HCT116 (cell line): ENCODE measurements around the gene CORO6.
A peak's percentile ranks its signal among the peaks of the same experiment; 100 is the strongest.

Source experiments
- CEBPB ChIP-seq: IDR thresholded peaks from 2 replicates; pipeline ENCODE4 v1.6.1; 2012; ENCODE audit warnings: low read depth
- TF ChIP-seq, protein P1 (sequence below), 3 experiments: fragments of 200-600 bp in 1 of 3; sonication (generic) in 1 of 3; IDR thresholded peaks in 2 of 3; conservative IDR thresholded peaks in 1 of 3; 2 replicates each; pipeline ENCODE4 v1.5.1; 2012 to 2017; ENCODE audit warnings: low read depth in 2 of 3, low read length in 2 of 3, antibody characterized with exemption in 1 of 3, borderline replicate concordance in 1 of 3, control low read depth in 1 of 3, mild to moderate bottlenecking in 1 of 3, mixed read lengths in 1 of 3, mixed run types in 1 of 3, moderate library complexity in 1 of 3; ENCODE audit not compliant: insufficient read depth in 1 of 3

DNA sequence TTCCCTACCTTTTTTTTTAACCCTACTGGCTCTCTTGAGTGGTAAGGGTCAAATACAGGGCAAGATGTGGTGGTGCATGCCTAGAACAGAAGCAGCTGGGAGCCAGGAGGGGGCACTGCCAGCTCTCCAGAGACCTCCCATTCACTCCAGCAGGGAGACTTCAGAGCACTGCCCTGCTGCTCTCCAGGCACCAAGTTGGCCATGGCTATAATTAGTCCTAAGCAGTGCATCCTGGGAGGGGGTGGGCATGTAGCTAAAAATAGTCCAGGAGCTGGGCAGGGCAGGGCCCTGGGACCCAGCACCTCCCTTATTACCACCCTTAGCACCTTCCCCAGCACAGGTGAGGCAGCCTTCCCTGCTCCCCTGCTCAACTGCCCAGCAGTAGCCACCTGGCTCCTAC is 3.5 kb downstream of the CORO6 start:
- TF ChIP-seq, protein P1, sequence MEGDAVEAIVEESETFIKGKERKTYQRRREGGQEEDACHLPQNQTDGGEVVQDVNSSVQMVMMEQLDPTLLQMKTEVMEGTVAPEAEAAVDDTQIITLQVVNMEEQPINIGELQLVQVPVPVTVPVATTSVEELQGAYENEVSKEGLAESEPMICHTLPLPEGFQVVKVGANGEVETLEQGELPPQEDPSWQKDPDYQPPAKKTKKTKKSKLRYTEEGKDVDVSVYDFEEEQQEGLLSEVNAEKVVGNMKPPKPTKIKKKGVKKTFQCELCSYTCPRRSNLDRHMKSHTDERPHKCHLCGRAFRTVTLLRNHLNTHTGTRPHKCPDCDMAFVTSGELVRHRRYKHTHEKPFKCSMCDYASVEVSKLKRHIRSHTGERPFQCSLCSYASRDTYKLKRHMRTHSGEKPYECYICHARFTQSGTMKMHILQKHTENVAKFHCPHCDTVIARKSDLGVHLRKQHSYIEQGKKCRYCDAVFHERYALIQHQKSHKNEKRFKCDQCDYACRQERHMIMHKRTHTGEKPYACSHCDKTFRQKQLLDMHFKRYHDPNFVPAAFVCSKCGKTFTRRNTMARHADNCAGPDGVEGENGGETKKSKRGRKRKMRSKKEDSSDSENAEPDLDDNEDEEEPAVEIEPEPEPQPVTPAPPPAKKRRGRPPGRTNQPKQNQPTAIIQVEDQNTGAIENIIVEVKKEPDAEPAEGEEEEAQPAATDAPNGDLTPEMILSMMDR (IDR thresholded peaks at IDR 0.05 in 2 of 3, conservative IDR thresholded peaks at IDR 0.05 in 1 of 3; ENCODE audit: borderline replicate concordance in 1 of 3, insufficient read depth in 1 of 3, low read depth in 2 of 3, low read length in 2 of 3), result peak in 2 of 3 experiments; percentile 52 to 55; a peak in 3 of 6 replicates
- TF ChIP-seq CEBPB, result no peak
